Neural cell (in vitro differentiated cells): ENCODE results near the gene MAD1L1. TPM values are rescaled to one million over a fixed set of nuclear protein-coding genes. Genes with fewer than 3 reads are reported as not detected.

Experiments
- H2AFZ ChIP-seq: fragments of 200-600, 300-800 bp; sonication (generic), shearing (Covaris generic); 2 replicates; pipeline ENCODE4 v1.6.0; 2014; ENCODE audit warnings: low read depth, mild to moderate bottlenecking, antibody characterized with exemption, low read length, moderate library complexity
- H3F3A ChIP-seq: fragments of 200-600 bp; shearing (Covaris generic); 2 replicates; pipeline ENCODE4 v1.6.1; 2016; ENCODE audit warnings: mild to moderate bottlenecking, moderate library complexity, mixed read lengths, antibody characterized with exemption, low read length; ENCODE audit not compliant: insufficient read depth, poor library complexity, severe bottlenecking
- H3K27ac ChIP-seq: fragments of 200-600, 300-800 bp; sonication (generic), shearing (Covaris generic); 2 replicates; pipeline ENCODE4 v1.5.1; 2014; ENCODE audit warnings: mild to moderate bottlenecking, low read length, moderate library complexity
- H3K27me3 ChIP-seq: fragments of 300-800, 200-600 bp; sonication (generic), shearing (Covaris generic); 2 replicates; pipeline ENCODE4 v1.6.0; 2014; ENCODE audit warnings: mild to moderate bottlenecking, low read depth, low read length, moderate library complexity; ENCODE audit not compliant: insufficient read depth
- H3K36me3 ChIP-seq: fragments of 300-800, 200-600 bp; sonication (generic), shearing (Covaris generic); 2 replicates; pipeline ENCODE4 v1.5.1; 2014; ENCODE audit warnings: mild to moderate bottlenecking, antibody characterized with exemption, low read length, moderate library complexity; ENCODE audit not compliant: insufficient read depth
- H3K4me2 ChIP-seq: fragments of 300-800, 200-600 bp; sonication (generic), shearing (Covaris generic); 2 replicates; pipeline ENCODE4 v1.6.0; 2014; ENCODE audit warnings: mild to moderate bottlenecking, low read length
- H3K4me3 ChIP-seq: fragments of 300-800, 200-600 bp; sonication (generic), shearing (Covaris generic); 2 replicates; pipeline ENCODE4 v1.5.1; 2014; ENCODE audit warnings: mild to moderate bottlenecking, low read length, moderate library complexity
- H3K79me2 ChIP-seq: fragments of 200-600 bp; shearing (Covaris generic); replicated peaks from 2 replicates; pipeline ENCODE4 v1.6.0; 2014; ENCODE audit warnings: mild to moderate bottlenecking, low read length, moderate library complexity; ENCODE audit not compliant: insufficient read depth
- H3K9ac ChIP-seq: fragments of 300-800, 200-600 bp; sonication (generic), shearing (Covaris generic); 2 replicates; pipeline ENCODE4 v1.6.1; 2016; ENCODE audit warnings: mild to moderate bottlenecking, low read length, mixed read lengths
- H3K9me2 ChIP-seq: fragments of 200-600 bp; shearing (Covaris generic); 2 replicates; pipeline ENCODE4 v1.6.1; 2016; ENCODE audit warnings: mild to moderate bottlenecking, low read length, mixed read lengths; ENCODE audit not compliant: insufficient read depth
- H3K9me3 ChIP-seq: fragments of 200-600, 300-800 bp; sonication (generic), shearing (Covaris generic); 2 replicates; pipeline ENCODE4 v1.6.1; 2016; ENCODE audit warnings: mild to moderate bottlenecking, mixed run types, low read length, moderate library complexity, mixed read lengths
- H4K20me1 ChIP-seq: fragments of 200-600 bp; shearing (Covaris generic); 2 replicates; pipeline ENCODE4 v1.6.1; 2016; ENCODE audit warnings: mild to moderate bottlenecking, mixed run types; ENCODE audit not compliant: insufficient read depth
- EP300 ChIP-seq: fragments of 450-650 bp; conservative IDR thresholded peaks from 2 replicates; pipeline ENCODE4 v1.6.1; 2014; ENCODE audit warnings: antibody characterized with exemption, mild to moderate bottlenecking, moderate library complexity; ENCODE audit not compliant: poor library complexity, severe bottlenecking
- EZH2 ChIP-seq: fragments of 200-600, 300-800 bp; shearing (Covaris generic), sonication (generic); IDR thresholded peaks from 2 replicates; pipeline ENCODE4 v1.6.1; 2014; ENCODE audit warnings: antibody characterized with exemption, low read length, borderline replicate concordance, mild to moderate bottlenecking; ENCODE audit not compliant: insufficient read depth, poor library complexity, severe bottlenecking
- MXI1 ChIP-seq: fragments of 450-650 bp; conservative IDR thresholded peaks from 2 replicates; pipeline ENCODE4 v1.6.1; 2014; ENCODE audit warnings: antibody characterized with exemption, mild to moderate bottlenecking; ENCODE audit not compliant: poor library complexity, severe bottlenecking
- POLR2AphosphoS5 ChIP-seq: IDR thresholded peaks from 2 replicates; pipeline ENCODE4 v1.6.1; 2012
- RAD21 ChIP-seq: fragments of 450-650 bp; conservative IDR thresholded peaks from 2 replicates; pipeline ENCODE4 v1.6.1; 2014; ENCODE audit warnings: antibody characterized with exemption, mild to moderate bottlenecking, moderate library complexity
- SMC3 ChIP-seq: fragments of 450-650 bp; conservative IDR thresholded peaks from 2 replicates; pipeline ENCODE4 v1.6.1; 2014; ENCODE audit warnings: antibody characterized with exemption, mild to moderate bottlenecking, moderate library complexity; ENCODE audit not compliant: poor library complexity
- TAF1 ChIP-seq: IDR thresholded peaks from 2 replicates; pipeline ENCODE4 v1.6.1; 2012; ENCODE audit warnings: low read depth
- polyA plus RNA-seq: library from polyadenylated mRNA; depleted of rRNA; stranded (reverse); fragments of >200 nt; gene quantifications from 2 replicates; pipeline ENCODE4 v1.2.3, GENCODE V29; 2014
- TF ChIP-seq, protein P1 (sequence below): IDR thresholded peaks from 2 replicates; pipeline ENCODE4 v1.6.1; 2012; ENCODE audit warnings: borderline replicate concordance
- TF ChIP-seq, protein P2 (sequence below): fragments of 450-650 bp; IDR thresholded peaks from 2 replicates; pipeline ENCODE4 v1.5.1; 2014; ENCODE audit warnings: antibody characterized with exemption, mild to moderate bottlenecking, moderate library complexity; ENCODE audit not compliant: poor library complexity, severe bottlenecking

MAD1L1 gene
- polyA plus RNA-seq, 1 donor from 2014 or later: 31.4 TPM

DNA sequence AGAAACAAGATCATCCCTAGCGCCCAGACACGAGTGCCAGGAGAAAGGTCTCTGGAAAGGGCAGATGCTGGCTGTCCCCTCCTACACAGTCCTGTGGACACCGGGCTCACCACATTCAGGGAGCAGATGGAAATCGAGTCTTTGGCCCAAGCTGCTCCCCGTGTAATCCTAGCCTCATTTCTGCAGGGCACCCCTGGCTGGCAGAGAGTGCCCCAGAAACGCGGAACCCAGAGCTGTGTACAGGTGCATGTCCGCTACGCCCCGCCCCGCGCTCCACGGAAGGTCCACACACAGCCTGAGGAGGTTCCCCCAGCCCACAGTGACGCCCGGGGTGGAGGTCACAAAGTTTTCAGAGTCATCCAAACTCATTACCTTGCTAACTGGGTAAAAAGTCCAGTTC is 202.8 kb downstream of the MAD1L1 start:
- Histone ChIP-seq H4K20me1 (no peaks in the 10 kb centered on the region), H3K9me2 (no peaks in the 10 kb centered on the region), H3K36me3 (peaks cover 4% of the 10 kb centered on the region), H3K4me3 (no peak overlapping the region), H3K79me2 (no peaks in the 10 kb centered on the region), H3F3A (no peaks in the 10 kb centered on the region), H3K27me3 (no peaks in the 10 kb centered on the region), H3K9me3 (no peaks in the 10 kb centered on the region), H3K27ac (no peak overlapping the region), H3K9ac (no peak overlapping the region), H3K4me2 (no peak overlapping the region), H2AFZ (no peak overlapping the region)
- no peak for TF ChIP-seq EZH2
- no peak for TF ChIP-seq MXI1
- TF ChIP-seq SMC3: no peak
- no peak for TF ChIP-seq TAF1

DNA sequence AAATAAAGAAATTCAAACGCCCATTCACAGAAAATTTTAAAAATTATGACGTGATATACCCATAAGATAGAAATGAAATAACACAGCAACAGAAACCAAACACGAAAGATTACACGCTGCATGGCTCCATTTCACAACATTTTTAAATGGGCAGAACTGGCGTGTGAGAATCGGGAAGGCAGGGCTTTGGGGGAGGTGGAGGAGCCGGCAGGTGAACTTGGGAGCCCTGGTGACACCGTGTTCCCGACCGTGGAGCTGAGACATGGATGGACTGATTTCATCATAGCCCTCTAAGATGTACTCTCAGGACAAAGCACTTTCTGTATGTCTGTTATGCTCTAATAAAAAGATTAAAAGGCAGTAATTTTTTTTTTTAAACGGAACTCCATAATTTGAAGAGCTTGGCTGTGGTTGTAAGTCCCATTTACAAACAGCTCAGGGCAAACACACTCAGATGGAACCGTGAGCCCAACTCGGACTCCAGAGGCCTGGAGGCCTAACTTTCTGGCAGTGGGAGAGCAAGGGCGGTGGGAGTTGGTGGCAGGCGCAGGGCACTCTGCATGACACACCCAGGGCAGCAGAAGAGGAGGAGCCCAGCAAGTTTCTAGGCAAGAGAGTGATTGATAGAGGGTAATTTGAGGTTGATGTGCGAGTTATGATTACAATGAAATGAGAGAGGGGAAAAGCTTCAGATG is 203.4 kb downstream of the MAD1L1 start:
- TF ChIP-seq TAF1: no peak
- TF ChIP-seq, protein P1, sequence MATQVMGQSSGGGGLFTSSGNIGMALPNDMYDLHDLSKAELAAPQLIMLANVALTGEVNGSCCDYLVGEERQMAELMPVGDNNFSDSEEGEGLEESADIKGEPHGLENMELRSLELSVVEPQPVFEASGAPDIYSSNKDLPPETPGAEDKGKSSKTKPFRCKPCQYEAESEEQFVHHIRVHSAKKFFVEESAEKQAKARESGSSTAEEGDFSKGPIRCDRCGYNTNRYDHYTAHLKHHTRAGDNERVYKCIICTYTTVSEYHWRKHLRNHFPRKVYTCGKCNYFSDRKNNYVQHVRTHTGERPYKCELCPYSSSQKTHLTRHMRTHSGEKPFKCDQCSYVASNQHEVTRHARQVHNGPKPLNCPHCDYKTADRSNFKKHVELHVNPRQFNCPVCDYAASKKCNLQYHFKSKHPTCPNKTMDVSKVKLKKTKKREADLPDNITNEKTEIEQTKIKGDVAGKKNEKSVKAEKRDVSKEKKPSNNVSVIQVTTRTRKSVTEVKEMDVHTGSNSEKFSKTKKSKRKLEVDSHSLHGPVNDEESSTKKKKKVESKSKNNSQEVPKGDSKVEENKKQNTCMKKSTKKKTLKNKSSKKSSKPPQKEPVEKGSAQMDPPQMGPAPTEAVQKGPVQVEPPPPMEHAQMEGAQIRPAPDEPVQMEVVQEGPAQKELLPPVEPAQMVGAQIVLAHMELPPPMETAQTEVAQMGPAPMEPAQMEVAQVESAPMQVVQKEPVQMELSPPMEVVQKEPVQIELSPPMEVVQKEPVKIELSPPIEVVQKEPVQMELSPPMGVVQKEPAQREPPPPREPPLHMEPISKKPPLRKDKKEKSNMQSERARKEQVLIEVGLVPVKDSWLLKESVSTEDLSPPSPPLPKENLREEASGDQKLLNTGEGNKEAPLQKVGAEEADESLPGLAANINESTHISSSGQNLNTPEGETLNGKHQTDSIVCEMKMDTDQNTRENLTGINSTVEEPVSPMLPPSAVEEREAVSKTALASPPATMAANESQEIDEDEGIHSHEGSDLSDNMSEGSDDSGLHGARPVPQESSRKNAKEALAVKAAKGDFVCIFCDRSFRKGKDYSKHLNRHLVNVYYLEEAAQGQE: no peak
- no peak for TF ChIP-seq RAD21
- TF ChIP-seq EZH2: no peak
- no peak for TF ChIP-seq SMC3
- no peak for TF ChIP-seq EP300
- Histone ChIP-seq H3K9ac (no peak overlapping the region), H3K9me2 (no peaks in the 10 kb centered on the region)

DNA sequence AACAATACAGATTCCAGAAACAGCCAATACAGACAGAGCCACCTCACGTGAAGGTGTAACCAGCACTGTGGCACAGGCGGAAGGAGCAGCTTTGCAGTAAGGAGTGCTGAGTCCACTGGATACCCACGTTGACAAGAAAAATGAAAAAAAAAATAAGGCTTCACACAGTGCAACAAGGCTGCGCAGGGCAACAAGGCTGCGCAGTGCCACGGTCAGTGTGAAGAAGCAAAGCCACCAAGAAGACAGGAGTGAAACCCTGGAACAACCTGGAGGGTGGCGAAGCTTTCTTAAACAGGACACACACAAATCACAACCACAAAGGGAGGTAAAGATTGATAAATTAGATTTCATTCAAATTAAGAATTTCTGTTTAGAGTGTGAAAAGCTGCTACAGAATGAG is 204.0 kb downstream of the MAD1L1 start:
- Histone ChIP-seq H3K36me3 (peaks cover 4% of the 10 kb centered on the region), H3K9me2 (no peaks in the 10 kb centered on the region), H3K27ac (no peak overlapping the region), H3K27me3 (no peaks in the 10 kb centered on the region), H2AFZ (no peak overlapping the region), H3K9ac (no peak overlapping the region), H4K20me1 (no peaks in the 10 kb centered on the region), H3F3A (no peaks in the 10 kb centered on the region), H3K4me2 (no peak overlapping the region), H3K9me3 (peaks cover 9% of the 10 kb centered on the region), H3K79me2 (no peaks in the 10 kb centered on the region), H3K4me3 (no peak overlapping the region)
- TF ChIP-seq TAF1 (no peak), EP300 (no peak), SMC3 (no peak), POLR2AphosphoS5 (no peak), RAD21 (no peak), MXI1 (no peak), EZH2 (no peak)
- TF ChIP-seq, protein P1: no peak
- TF ChIP-seq, protein P2, sequence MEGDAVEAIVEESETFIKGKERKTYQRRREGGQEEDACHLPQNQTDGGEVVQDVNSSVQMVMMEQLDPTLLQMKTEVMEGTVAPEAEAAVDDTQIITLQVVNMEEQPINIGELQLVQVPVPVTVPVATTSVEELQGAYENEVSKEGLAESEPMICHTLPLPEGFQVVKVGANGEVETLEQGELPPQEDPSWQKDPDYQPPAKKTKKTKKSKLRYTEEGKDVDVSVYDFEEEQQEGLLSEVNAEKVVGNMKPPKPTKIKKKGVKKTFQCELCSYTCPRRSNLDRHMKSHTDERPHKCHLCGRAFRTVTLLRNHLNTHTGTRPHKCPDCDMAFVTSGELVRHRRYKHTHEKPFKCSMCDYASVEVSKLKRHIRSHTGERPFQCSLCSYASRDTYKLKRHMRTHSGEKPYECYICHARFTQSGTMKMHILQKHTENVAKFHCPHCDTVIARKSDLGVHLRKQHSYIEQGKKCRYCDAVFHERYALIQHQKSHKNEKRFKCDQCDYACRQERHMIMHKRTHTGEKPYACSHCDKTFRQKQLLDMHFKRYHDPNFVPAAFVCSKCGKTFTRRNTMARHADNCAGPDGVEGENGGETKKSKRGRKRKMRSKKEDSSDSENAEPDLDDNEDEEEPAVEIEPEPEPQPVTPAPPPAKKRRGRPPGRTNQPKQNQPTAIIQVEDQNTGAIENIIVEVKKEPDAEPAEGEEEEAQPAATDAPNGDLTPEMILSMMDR: no peak

More for the DNA sequence above, 203.4 kb downstream of the MAD1L1 start:
- Histone ChIP-seq H3K9me3 (peaks cover 5% of the 10 kb centered on the region), H2AFZ (no peak overlapping the region), H3K36me3 (peaks cover 4% of the 10 kb centered on the region), H3K4me2 (no peak overlapping the region), H3F3A (no peaks in the 10 kb centered on the region), H3K27me3 (no peaks in the 10 kb centered on the region), H3K79me2 (no peaks in the 10 kb centered on the region), H4K20me1 (no peaks in the 10 kb centered on the region), H3K27ac (no peak overlapping the region), H3K4me3 (no peak overlapping the region)
